Inferior parietal cortex (tissue), 1 donor: ENCODE results near the gene MAP2K2.

ENCODE experiments used
- DNase-seq: peaks from one replicate; pipeline ENCODE4 v3.0.0-alpha.2; 2016; ENCODE audit errors: extremely low spot score

Gene MAP2K2

DNA sequence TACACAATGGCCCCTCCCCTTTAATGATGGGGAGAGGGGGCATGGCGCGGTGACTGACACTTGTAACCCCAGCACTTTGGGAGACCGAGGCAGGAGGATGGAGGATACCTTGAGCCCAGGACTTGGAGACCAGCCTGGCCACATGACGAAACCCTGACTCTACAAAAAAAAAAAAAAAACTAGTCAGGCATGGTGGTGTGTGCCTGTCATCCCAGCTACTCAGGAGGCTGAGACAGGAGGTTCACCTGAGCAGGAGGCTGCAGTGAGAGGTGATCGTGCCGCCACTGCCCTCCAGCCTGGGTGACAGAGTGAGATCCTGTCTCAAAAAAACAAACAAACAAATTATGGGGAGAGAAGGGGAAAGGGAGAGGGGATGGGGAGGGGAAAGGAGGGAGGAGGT lies 43.4 kb downstream of the MAP2K2 start:
- no peak for DNase-seq

DNA sequence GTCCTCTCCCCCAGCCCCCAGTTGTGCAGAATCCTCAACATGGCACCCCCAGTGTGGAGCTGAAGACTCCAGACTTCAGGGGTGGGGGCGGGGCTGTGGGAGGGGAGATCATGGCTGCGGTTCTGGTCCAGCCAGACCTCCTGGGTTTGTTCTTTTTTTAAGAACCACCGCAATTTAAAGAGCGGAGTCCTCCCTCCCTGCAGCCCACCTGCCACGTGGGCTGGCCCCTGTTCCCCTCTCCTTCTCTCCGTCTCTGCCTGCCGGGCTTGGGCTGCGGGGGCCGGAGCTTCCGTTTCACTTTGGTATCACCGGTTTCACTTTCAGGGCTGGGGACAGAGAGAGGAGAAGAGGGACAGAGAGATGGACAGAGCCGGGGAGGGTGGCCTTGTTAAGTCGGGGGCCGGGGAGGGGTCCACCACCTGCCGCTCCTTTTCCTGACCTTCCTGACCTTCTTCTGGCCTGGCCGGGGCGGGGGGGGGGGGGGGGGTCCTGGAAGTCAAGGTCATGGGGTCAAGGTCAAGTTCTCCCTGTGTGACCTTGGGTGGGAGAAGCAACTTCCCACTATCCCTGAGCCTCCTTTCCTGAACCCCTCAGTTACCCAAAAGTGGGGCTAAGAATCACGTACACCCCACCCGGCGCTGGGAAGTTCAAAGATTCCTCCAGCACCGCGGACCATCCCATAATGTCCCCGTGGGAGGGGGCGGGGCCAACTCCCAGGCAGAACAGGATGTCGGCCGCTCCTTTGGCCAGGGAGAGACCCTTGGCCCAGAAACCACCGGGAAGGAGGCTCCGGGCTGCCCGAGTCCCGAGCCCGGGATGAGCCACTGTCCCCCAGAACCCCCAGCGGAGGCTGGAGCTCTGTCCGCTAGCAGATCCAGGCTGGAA lies 45.9 kb downstream of the MAP2K2 start:
- DNase-seq: peak; percentile 14

DNA sequence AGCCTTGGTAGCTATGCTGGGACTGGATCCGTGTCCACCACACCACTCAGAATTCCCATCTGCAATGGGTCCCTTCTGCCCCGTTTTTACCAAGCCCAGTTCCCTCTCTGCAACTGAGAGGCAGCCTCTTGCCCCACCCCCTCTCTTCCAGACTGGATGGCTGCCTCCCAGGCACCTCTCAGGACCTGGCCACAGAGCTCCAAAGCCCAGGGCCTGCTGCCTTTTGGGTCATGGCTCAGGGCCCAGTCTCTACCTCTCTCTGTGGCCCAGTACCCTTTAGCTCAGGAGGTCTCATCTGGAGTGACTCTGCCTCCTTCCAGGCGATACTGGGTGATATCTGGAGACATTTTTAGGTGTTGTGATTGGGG lies 46.9 kb downstream of the MAP2K2 start:
- DNase-seq: no peak

DNA sequence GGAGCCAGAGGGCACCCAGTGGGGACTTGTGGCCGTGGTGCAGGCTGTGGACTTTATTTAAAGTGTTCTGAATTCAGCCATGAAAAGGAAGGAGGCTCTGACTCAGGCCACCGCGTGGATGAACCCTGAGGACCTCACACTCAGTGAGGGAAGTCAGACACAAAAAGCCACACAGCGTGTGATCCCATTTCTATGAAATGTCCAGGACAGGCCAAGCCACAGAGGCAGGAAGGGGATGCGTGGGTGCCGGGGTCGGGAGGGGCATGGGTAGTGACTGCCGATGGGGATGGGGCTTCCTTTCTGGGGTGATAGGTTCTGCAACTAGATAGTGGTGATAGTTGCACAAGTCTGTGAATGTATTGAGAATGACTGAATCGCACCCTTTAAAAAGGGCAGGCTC lies 48.5 kb downstream of the MAP2K2 start:
- DNase-seq: no peak

DNA sequence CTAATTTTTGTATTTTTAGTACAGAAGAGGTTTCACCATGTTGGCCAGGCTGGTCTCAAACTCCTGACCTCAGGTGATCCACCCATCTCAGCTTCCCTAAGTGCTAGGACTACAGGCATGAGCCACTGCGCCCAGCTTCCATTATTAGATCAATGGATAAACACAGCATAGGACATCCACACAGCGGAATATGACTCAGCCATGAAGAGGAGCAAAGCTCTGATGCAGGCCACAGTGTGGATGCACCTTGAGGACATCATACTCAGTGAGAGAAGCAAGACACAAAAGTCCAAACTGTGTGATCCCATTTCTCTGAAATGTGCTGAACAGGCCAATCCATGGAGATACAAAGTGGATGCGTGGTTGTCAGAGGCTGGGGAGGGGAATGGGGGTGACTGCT lies 52.3 kb downstream of the MAP2K2 start:
- no peak for DNase-seq

DNA sequence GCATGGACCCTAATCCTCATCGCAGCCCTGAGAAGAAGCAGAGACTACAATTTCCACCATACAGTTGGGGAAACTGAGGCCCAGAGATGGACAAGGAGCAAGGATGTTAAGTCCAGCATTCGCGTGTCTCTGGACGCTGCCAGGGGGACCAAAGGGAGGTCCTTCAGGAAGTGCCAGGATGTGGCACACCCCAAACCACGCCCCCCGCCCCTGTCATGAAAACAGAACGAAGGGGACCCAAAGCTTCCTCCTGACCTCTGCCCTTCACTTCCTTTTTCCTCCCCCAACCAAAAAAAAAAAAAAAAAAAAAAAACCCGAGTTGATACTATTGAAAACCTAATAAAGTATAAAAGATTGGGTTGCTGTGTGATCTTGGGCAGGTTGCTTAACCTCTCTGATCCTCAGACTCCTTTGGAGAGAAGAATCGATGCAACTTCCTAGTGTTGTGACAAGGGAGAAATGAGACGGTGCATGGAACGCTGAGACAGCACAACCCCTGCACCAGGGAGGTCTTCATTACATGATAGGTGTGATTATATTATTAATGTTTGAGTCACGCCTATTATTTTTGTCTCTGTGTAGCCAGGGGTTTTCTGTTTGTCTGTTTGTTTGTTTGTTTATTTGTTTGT lies 54.5 kb downstream of the MAP2K2 start:
- DNase-seq: no peak

DNA sequence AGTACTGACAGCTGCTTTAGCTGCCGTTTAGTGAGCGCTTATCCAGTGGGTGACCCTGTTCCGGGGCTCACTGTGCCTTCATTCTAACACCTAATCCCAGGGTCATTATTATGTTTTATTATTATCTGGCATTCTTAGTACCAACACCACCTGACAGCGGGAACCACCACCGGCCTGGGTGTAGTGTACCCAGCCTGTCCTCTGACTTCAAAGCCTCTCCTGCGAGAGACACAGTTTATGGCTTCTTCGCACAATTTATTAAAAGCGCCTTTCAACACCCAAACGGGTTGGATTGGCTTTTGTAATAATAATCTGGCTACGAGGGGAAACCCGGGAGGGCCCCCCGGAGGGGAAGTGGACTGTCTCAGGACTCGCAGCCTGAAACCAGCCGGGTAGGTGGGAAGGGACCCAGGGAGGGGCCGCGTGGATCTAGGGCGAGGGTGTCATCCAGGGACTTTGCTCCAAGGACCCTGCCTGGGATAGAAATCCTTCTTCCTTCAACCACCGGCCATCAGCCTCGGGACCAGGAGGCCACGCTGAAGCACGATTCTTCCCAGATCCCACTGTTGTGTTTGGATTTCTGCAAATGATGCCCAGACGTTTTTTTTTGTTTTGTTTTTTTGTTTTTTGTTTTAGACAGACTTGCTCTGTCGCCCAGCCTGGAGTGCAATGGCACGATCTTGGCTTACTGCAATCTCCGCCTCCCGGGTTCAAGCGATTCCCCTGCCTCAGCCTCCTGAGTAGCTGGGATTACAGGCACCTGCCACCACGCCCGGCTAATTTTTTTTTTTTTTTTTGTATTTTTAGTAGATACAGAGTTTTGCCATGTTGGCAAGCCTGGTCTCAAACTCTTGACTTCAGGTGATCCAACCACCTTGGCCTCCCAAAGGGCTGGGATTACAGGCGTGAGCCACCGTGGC lies 55.6 kb downstream of the MAP2K2 start:
- no peak for DNase-seq

DNA sequence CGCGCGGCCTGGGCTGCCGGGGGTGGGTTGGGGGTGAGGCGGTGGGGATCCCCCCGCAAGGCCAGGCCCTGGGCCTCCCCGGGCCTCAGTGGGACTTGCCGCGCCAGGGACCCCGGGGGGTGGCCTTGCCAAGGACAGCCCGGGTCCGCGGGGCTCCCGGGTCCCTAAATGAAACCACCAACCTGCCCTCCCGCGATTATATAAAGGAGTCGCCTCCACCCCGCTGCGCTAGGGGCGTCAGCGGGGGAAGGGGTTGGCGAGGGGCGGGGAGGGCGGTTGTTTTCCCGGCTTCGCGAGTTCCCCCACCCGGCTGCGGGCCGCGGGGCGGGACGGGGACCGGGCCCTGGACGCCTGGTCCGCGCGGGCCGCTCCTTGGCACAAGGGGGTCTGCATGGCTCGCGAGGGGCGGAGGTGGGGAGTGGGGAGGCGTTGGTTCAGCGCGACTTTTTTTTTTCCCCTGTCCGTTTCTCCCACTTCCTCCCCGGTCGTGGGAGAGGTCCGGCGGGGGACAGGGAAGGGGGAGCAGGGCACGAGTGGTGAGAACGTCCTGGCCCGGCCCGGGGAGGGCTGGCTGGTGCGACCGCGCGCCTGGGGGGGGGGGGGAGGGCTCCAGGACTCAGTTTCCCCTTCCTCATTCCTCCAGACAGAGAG lies 56.4 kb downstream of the MAP2K2 start:
- DNase-seq: no peak

DNA sequence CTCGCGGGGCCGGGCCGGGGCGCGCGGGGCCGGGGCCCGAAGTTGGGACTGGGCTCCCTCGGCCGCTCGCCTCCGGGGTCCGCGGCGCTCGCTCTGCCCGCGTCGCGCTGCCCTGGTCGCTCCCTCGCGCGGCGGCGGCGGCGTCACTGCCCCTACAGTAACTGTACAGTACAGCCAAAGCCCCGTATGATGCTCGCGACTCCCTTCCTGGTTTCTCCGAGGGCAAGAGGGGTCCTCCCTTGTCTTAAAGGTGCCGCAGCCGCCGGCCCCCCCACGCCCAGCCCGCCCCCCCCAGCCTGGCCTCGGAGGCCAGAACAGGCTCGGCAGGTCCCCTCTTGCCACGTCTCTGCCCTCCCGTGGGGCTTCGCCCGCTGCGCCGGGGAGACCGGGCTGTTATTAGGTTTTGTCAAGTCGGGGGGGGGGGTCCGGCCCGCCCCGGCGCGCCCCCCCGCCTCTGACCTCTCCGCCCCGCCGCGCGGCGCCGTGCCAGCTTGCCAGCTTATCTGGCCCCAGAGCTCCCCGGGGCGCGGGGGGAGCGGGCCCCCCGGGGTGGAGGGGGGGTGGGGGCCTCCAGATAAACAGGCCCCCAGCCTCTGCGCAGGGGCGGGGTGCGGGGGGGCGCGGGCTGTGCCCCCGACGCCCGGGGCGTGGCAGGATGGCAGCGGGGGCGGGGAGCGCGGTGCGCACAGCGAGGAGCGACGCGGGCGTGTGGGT lies 57.1 kb downstream of the MAP2K2 start, which contains the start of gene ZBTB7A:
ZBTB7A (minus strand) TSS at position 218 of the 714 bp plus-strand sequence. CDS start 11,667 bp downstream, outside the sequence.
- peak; percentile 66 for DNase-seq

DNA sequence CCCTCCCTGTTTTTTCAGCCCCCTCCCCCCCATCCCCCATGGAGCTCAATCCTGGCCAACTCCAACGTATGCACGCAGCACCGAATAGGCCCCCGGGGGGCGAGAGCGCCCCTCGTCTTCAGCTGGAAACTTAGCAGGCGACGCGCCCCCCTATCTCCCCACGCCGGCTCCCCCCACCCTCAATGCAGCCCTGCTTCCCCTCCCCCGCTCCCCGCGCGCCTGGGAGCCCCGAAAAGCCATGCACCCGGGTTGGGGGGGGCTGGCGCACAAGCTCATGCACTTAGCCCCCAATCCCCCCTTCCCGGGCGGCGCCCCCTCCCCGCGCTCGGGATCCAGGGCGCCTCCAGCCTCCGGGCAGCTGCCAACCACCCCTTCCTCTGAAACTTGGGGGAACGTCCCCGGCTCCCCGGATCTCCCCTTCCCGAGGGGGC lies 57.7 kb downstream of the MAP2K2 start:
- peak; percentile 39 for DNase-seq

DNA sequence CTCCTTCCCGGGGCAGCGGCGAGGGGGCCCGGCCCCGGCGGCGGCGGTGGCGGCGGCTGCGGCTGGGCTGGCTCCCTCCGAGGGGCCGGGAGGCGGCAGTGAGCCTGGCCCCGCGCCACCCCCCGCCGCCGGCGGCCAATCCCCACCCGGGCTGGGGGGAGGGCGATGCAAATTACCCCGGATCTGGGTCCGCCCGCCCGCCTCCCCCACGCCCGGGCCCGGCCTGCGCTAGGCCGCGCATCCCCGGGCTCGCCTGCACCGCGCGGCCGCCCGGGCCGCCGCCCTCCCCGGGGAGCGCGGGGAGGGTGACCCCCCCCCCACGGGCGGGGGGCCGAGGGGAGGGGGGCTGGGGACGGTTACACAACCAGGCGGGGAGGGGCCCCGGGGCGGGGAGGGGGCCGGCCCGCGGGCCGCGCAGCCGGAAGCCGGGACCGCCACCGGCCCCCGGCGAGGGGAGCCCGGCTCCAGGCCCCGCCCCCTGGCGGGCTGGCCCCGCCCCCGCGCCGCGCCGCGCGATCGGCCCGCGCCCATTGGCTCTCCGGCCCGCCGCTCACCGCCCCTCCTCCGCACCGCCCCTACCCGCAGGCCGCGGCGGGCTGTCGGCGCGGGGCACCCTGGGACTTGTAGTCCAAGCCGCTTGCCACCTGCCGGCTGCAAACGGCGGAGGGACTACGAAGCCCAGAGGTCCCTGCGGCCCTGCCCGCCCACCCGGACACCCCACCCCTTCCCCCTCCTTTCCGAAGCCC lies 58.3 kb downstream of the MAP2K2 start:
- DNase-seq: peak; percentile 88

DNA sequence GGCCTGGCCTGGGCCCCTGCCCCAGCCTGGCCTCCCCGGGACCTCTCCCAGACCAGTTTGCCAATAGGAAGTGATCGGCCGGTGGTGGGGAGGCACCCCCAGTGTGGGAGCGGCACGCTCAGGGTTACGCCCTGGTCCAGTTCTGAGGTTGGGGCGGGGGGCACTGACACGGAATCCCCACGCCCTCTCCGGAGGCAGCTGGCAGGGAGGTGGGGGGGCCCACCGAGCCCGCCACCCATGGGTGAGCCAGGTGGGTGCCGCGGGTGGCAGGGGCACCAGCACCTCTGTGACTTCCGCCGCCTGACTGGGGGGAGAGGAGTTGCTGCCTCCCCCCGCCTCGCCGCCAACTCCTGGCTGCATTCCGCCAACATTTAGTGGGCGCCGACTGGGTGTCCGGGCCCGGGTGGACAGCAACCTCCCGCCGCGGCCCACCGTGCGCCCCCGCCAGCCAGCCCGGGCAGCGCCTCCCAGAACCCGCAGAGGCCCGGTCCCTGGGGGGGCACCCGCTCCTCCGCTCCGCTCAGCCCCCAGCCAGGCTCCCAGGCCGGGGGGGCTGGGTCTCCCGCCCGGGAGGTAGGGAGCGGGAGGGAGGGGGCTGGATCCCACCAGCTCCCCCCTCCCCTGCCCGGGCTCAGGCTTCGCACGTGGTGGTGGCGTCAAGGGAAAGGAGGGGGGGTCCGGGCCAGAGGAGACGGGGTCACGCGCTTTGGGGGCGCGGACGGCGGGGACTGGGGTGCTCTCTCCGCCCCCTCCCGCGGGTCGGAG lies 59.2 kb downstream of the MAP2K2 start:
- DNase-seq: no peak

DNA sequence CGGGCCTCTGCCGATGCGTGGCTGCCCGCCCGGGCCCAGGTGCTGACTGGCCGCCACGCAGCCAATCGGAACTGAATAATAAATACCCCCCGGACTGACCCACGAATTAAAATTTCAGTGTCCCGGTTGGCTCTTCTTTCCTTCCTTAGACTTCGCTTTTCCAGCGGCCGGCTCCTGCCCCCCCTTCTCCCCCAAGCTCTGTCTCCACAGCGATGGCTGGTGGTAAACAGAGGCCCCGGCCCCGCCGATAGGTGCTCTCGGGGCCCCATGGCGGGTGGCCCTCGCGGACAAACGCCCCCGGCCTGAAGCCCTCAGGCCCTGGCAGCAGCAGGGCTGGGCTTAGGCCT lies 59.8 kb downstream of the MAP2K2 start:
- DNase-seq: no peak

DNA sequence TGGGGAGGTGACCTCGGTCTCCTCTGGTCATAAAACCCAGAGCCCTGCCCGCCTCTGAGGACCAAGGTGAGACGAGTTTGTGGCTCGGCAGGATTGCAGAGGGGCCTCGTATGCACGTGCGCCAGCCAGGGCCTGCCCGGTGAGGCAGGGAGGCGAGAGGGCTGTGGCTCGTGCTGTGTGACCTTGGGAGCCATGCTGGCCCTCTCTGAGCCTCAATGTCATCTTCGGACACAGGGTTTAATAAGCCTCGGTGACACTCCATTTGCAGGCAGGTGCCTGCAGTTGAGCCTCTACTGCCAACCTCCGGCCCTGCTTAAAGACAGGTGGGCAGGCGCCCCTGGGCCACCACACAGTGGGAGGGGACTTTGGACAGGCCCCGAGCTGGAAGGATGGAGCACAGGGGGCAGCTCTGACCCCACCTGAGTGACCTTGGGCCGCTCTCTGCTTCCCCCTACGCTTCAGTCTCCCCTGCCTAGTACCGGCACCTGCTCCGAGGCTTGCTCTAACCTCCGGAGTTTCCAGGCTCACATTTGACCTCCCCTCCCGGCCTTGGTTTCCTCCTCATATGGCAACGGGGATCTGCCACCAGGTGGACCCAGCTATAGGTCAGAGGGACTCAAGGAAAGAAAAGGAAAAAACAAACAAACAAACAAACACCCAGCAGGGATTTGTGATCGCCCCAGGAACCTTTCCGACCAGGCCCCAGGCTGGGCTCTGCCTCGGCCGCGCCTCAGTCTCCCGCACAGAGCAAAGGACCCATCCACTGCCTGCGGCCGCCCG lies 60.4 kb downstream of the MAP2K2 start:
- DNase-seq: no peak

DNA sequence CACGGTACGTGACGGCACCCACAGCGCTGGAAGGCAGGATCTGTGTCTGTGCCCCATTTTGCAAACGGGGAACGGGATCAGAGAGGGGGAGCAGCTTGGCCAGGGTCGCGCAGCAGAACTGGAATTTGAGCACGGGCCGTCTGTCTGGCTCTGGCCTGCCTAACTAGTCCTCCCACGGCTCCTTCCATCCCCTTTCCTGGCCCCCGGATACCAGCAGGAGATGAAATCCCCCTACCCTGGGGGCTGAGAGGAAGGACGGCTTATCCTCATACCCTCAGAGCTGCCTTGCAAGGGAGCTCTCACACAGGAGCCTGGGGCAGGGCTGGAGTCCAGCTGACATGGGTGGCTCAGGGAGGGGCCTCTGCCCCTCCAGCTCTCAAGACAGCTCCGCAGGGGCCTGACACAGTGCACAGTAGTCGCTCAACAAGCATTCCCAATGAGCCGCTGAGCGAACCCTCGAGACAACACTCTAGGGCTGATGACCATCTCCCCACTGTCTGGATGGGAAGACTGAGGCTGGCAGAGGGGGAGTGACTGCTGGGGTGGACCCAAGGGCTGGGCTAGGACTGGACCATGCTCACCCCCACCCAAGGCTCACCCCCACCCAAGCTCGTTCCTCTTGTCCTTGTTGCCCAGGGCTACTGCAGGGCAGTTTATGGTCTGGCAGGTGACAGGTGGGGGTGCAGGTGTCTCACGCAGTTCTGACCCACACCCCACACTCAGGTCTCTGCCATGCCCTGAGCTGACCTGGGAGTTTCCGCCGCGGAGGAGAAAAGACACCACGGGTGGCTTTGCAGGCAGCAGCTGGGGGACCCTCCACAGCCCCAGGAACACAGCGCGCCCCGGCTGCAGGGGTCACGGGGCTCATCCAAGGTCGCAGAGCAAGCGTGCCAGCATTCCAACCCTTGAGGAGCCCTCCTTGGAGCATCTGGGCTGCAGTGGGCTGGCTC lies 61.2 kb downstream of the MAP2K2 start:
- no peak for DNase-seq

DNA sequence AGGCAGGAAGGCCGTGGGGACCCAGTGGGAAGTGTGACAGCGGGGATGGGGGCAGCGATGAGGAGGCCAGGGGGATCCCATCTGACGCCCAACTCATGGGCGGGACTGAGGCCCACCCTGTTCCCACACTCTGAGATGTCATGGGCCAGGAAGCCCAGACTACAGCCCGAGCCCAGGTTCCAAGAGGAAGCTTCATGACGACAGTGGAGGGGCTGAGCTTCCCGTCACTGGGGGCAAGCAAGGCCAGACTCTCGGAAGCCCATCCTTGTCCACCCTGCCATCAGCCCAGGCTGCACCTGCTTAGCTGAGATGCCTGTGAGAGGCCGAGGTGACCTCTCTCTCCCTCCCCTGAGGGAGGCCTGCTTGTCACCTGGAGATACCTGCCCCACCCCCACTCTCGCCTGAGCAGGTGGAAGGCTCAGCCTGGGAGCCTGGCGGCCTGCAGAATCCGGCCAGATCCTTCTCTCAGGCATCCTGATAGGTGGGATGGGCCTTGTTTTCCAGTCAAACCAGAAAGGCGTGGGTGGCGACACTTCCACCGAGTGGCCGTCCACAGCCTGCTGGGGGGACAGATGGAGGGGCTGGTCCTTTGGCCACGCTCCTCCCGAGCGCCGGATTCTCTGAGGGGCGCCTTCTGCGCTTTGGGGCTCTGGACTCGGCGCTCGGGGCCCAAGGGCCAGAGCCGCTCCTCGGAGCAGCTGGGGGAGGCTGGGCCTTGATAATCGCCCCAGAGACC lies 62.1 kb downstream of the MAP2K2 start:
- DNase-seq: no peak

DNA sequence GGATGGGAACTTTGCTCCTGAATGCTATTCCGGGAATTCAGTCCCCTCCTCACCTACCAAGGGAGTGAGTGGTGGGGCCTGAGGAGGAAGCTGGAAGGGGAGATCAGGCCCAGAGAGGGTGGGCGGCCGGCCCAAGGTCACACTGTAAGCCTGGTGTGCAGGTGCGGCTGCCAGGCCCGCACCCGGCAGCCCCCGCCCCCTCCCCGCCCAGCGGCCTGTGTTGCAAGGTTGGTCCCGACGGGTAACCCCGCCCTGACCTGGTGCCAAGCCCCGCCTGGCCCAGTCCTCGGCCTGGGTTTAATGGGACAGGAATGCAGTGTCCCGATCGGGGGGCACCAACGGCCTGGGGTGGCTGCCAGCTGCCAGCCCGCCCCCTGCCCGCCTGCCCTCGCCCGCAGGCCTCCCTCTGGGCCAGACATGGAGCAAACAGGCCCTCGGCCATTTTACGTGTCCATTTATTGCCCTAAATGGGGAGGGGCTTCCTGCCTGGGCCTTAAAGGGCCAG lies 62.7 kb downstream of the MAP2K2 start:
- DNase-seq: no peak
